ENCODE measurements around the gene PET117. TPM values are rescaled to one million over a fixed set of nuclear protein-coding genes. Genes with fewer than 3 reads are reported as not detected.

Gene PET117
- total RNA-seq, 6 donors from 2014 or later, result 4.6 to 22.1 (median 12.3) TPM

DNA sequence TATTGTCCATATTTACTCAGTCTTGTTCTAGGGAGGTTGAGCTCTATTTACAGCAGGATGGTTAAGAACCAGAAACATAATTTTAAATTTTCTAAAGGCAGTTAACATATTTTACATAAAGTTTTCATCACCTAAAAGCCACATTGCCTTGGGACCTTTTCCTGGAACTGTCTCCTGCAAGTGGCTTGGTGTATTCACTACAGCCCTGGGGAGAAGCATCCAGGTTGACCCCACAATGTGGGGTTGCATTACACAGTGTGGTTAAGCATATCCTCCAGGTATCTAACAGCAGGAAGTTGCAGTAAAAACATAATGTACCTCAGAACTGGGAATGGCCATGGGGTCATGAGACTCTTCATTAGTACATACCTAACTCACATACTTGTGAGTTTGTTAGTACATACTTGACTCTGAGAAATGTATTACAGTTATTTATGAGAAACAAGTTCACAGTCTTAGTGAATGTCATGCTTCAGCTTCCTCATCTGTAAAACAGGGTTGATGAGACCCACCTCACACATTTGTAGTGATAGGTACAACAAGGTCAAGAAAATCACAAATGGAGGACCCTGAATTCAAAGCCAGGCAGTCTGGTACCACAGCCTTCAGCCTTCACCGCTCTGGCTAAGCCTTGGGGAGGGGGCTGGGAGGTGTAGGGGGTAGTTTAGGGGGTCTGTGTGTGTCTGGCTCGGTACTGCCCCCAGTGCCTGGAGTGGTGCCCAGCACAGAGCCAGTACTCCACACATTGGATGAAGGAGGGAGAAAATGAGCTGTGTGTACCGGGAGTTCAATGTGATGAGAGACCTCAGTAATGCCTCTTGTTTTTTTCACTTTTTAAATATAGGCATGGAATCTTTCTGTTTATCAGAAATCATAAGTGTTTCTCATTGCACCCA, 52.9 kb downstream of the PET117 start:
- DNase-seq, result no peak
- TF ChIP-seq, protein P1, sequence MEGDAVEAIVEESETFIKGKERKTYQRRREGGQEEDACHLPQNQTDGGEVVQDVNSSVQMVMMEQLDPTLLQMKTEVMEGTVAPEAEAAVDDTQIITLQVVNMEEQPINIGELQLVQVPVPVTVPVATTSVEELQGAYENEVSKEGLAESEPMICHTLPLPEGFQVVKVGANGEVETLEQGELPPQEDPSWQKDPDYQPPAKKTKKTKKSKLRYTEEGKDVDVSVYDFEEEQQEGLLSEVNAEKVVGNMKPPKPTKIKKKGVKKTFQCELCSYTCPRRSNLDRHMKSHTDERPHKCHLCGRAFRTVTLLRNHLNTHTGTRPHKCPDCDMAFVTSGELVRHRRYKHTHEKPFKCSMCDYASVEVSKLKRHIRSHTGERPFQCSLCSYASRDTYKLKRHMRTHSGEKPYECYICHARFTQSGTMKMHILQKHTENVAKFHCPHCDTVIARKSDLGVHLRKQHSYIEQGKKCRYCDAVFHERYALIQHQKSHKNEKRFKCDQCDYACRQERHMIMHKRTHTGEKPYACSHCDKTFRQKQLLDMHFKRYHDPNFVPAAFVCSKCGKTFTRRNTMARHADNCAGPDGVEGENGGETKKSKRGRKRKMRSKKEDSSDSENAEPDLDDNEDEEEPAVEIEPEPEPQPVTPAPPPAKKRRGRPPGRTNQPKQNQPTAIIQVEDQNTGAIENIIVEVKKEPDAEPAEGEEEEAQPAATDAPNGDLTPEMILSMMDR (IDR thresholded peaks at IDR 0.05), result no peak
- TF ChIP-seq POLR2AphosphoS5 (IDR thresholded peaks at IDR 0.05), result no peak
- no peak for TF ChIP-seq EP300 (IDR thresholded peaks at IDR 0.05)
- TF ChIP-seq POLR2A (IDR thresholded peaks at IDR 0.05), result no peak
- peaks cover 15 to 42% (median 27%) of the 10 kb centered on the region in 4 donors for H3K36me3 ChIP-seq
- no peak for ATAC-seq (ENCODE audit: low FRiP score in 2 of 2)
- 77 to 95% methylated on average over 3 of the region's 3 CpGs for WGBS, 2 donors
- no peak overlapping the region for H3K4me3 ChIP-seq
- H3K4me1 ChIP-seq, result no peaks in the 10 kb centered on the region
- H3K27me3 ChIP-seq, result no peaks in the 10 kb centered on the region
- H3K9me3 ChIP-seq, result no peaks in the 10 kb centered on the region
- H3K27ac ChIP-seq, result no peak overlapping the region

DNA sequence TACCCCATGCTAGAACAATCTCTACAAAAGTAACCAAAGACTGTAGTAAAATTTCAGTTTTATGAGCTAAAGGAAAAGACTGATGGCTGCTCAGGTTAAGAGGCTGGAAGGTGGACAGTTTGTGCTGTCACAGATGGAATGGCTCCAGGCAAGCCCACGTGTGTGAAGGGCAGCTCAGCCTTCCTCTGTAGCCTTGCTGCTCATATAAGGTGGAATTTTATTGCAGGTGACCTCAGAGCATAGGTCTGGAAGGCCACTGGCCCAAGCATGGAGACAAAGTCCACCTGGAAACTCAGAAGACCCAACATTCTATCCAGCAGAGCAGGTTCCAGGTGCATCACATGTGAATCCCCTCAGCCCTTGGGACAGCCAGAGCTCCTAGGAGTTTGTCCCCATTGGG, 53.6 kb downstream of the PET117 start:
- Histone ChIP-seq H3K4me1 (no peaks in the 10 kb centered on the region), H3K9me3 (no peaks in the 10 kb centered on the region), H3K4me3 (no peak overlapping the region), H3K36me3 (peaks cover 15 to 34% (median 20%) of the 10 kb centered on the region in 4 donors), H3K27ac (no peak overlapping the region), H3K27me3 (no peaks in the 10 kb centered on the region)
- TF ChIP-seq, protein P1 (IDR thresholded peaks at IDR 0.05), result no peak
- TF ChIP-seq EP300 (IDR thresholded peaks at IDR 0.05), result no peak
- TF ChIP-seq POLR2A (IDR thresholded peaks at IDR 0.05), result no peak
- no peak for TF ChIP-seq POLR2AphosphoS5 (IDR thresholded peaks at IDR 0.05)
- DNase-seq, result no peak
- ATAC-seq (ENCODE audit: low FRiP score in 2 of 2), result no peak
- 75 to 86% methylated on average over 1 of the region's 1 CpG for WGBS, 2 donors

Small RNAs within 50 kb of the gene (small RNA-seq; reads per million reads assigned to genes)
- gene RF00019, result 0 reads per million in 4 donors
- 0 reads per million in 4 donors for gene RNU7-137P

Other genes with a start within 250 kb of the PET117 start
- gene SNX5, start 169.1 kb upstream of the PET117 start, total RNA-seq, result 100 to 1,000 TPM in 4 of 6 donors, 10 to 100 TPM in 2; 72.0 to 177 (median 111) TPM
- gene MGME1, start 168.8 kb upstream of the PET117 start, total RNA-seq, result 10 to 100 TPM in 5 of 6 donors, 1 to 10 TPM in 1; 9.4 to 22.0 (median 13.3) TPM
- 10 to 100 TPM in 4 of 6 donors, 1 to 10 TPM in 2; 6.6 to 36.7 (median 19.2) TPM for gene OVOL2, start 79.9 kb upstream of the PET117 start, total RNA-seq
- 10 to 100 TPM in 5 of 6 donors, 1 to 10 TPM in 1; 7.3 to 13.8 (median 12.8) TPM for gene KAT14, start within 50 bp of the PET117 start, total RNA-seq
- 10 to 100 TPM in 5 of 6 donors, 1 to 10 TPM in 1; 9.2 to 30.4 (median 12.8) TPM for gene ZNF133, start 150.7 kb downstream of the PET117 start, total RNA-seq